ENCODE results near the gene RUNX2. TPM values are rescaled to one million over a fixed set of nuclear protein-coding genes. Genes with fewer than 3 reads are reported as not detected.
A peak's percentile ranks its signal among the peaks of the same experiment; 100 is the strongest.

RUNX2 gene
- total and polyA plus RNA-seq, 2 donors from 2014 or later: 2.3 to 4.7 TPM

DNA sequence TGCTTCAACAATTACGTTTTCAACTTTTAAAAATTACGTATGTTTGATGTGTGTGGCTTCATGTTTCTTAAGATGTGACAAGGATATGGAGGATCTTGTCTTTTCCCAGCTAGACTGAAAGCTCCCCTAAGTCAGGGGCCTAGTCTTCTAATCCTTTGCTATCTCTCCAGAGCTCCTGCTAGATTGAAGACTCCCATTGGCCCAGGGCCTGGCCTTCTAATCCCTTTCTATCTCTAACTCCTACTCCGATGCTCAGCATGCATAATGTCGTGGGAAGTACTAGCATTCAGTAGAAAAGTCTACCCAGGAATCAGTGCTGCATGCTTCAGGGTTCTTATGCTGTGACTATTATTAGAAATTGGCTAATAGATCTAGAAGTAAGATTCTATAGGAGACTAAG lies 194.4 kb downstream of the RUNX2 start:
- intact Hi-C loops (cut with DNase I): no loop called here
- H3K36me3 ChIP-seq (ENCODE audit: control insufficient read depth in 2 of 3, insufficient read depth in 3 of 3, low read length in 3 of 3): no peaks in the 10 kb centered on the region
- no peak for FAIRE-seq

DNA sequence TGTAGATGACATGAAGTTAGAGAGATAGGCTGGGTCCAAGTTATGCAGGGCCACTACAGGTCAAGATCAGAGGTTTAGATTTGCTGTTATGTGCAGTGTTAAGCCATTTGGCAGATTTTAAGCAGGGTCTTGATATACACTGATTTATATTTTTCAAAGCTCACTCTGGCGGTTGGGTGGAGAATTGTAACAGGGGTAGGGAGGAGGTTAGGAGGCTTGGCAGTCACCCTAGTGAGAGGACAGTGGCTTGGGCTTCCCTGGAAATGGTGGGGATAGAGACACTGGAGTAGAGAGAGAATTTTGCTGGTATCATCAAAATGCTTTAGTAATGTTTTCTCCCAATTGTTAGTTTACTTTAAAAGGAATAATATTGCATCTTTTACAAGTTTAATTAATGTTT lies 199.1 kb downstream of the RUNX2 start:
- no peaks in the 10 kb centered on the region for H3K36me3 ChIP-seq (ENCODE audit: control insufficient read depth in 2 of 3, insufficient read depth in 3 of 3, low read length in 3 of 3)
- intact Hi-C loops (cut with DNase I): no loop called here
- H3K4me3 ChIP-seq (ENCODE audit: low read length in 3 of 3): no peak overlapping the region
- no peak overlapping the region for H3K9ac ChIP-seq (ENCODE audit: low read length in 3 of 3)
- no peaks in the 10 kb centered on the region for H3K27me3 ChIP-seq (ENCODE audit: control insufficient read depth, insufficient read depth, low read length)
- DNase-seq (no peak), FAIRE-seq (no peak)
- H3K9me3 ChIP-seq (ENCODE audit: control insufficient read depth in 2 of 3, insufficient read depth in 1 of 3, low read length in 3 of 3): no peaks in the 10 kb centered on the region
- TF ChIP-seq, protein P1, sequence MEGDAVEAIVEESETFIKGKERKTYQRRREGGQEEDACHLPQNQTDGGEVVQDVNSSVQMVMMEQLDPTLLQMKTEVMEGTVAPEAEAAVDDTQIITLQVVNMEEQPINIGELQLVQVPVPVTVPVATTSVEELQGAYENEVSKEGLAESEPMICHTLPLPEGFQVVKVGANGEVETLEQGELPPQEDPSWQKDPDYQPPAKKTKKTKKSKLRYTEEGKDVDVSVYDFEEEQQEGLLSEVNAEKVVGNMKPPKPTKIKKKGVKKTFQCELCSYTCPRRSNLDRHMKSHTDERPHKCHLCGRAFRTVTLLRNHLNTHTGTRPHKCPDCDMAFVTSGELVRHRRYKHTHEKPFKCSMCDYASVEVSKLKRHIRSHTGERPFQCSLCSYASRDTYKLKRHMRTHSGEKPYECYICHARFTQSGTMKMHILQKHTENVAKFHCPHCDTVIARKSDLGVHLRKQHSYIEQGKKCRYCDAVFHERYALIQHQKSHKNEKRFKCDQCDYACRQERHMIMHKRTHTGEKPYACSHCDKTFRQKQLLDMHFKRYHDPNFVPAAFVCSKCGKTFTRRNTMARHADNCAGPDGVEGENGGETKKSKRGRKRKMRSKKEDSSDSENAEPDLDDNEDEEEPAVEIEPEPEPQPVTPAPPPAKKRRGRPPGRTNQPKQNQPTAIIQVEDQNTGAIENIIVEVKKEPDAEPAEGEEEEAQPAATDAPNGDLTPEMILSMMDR (IDR thresholded peaks at IDR 0.05; ENCODE audit: borderline replicate concordance, extremely low read depth, insufficient read depth): no peak
- H3K27ac ChIP-seq (ENCODE audit: low read depth in 2 of 2, low read length in 2 of 2): no peak overlapping the region
- no peaks in the 10 kb centered on the region for H3K4me1 ChIP-seq (ENCODE audit: control insufficient read depth in 2 of 3, insufficient read depth in 2 of 3, low read depth in 1 of 3, low read length in 3 of 3)

More for the DNA sequence above, 194.4 kb downstream of the RUNX2 start:
- no peaks in the 10 kb centered on the region for H3K4me1 ChIP-seq (ENCODE audit: control insufficient read depth in 2 of 3, insufficient read depth in 2 of 3, low read depth in 1 of 3, low read length in 3 of 3)
- no peak overlapping the region for H3K9ac ChIP-seq (ENCODE audit: low read length in 3 of 3)
- no peak overlapping the region for H3K27ac ChIP-seq (ENCODE audit: low read depth in 2 of 2, low read length in 2 of 2)
- TF ChIP-seq, protein P1 (IDR thresholded peaks at IDR 0.05; ENCODE audit: borderline replicate concordance, extremely low read depth, insufficient read depth): no peak
- no peak for DNase-seq
- H3K9me3 ChIP-seq (ENCODE audit: control insufficient read depth in 2 of 3, insufficient read depth in 1 of 3, low read length in 3 of 3): no peaks in the 10 kb centered on the region
- no peaks in the 10 kb centered on the region for H3K27me3 ChIP-seq (ENCODE audit: control insufficient read depth, insufficient read depth, low read length)
- no peak overlapping the region for H3K4me3 ChIP-seq (ENCODE audit: low read length in 3 of 3)

DNA sequence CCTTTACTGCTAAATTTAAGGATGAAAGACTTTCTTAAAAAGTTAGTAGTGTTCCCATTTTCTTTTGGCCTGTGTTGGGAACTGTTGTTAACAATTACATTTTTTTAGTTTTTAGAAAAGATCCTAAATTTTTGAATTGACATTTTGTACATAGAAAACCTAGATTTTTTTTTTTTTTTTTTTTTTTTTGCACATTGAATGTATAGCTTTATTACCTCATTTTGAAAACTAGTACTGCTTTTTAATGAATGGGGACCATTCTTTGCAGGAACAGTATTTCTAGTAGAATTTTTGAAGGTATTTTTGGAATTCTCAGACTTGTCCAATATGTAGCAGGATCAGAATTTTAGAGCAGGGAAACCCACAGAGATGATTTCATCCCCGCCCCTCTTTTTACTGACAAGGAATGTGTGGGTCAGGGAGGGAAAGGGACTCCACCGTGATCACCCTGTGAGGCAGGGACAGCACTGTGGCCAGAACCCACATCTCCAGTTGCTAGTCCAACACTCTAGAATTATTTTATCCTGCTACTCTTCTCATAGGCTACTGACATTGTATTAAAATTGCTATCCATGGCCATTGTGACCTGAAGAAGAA lies 204.0 kb downstream of the RUNX2 start:
- Histone ChIP-seq H3K4me1 (ENCODE audit: control insufficient read depth in 2 of 3, insufficient read depth in 2 of 3, low read depth in 1 of 3, low read length in 3 of 3) (no peaks in the 10 kb centered on the region), H3K4me3 (ENCODE audit: low read length in 3 of 3) (no peak overlapping the region), H3K9me3 (ENCODE audit: control insufficient read depth in 2 of 3, insufficient read depth in 1 of 3, low read length in 3 of 3) (no peaks in the 10 kb centered on the region), H3K36me3 (ENCODE audit: control insufficient read depth in 2 of 3, insufficient read depth in 3 of 3, low read length in 3 of 3) (no peaks in the 10 kb centered on the region), H3K27me3 (ENCODE audit: control insufficient read depth, insufficient read depth, low read length) (no peaks in the 10 kb centered on the region), H3K27ac (ENCODE audit: low read depth in 2 of 2, low read length in 2 of 2) (no peak overlapping the region), H3K9ac (ENCODE audit: low read length in 3 of 3) (no peak overlapping the region)
- intact Hi-C loops (cut with DNase I): no loop called here
- no peak for DNase-seq
- TF ChIP-seq, protein P1 (IDR thresholded peaks at IDR 0.05; ENCODE audit: borderline replicate concordance, extremely low read depth, insufficient read depth): no peak
- no peak for FAIRE-seq

DNA sequence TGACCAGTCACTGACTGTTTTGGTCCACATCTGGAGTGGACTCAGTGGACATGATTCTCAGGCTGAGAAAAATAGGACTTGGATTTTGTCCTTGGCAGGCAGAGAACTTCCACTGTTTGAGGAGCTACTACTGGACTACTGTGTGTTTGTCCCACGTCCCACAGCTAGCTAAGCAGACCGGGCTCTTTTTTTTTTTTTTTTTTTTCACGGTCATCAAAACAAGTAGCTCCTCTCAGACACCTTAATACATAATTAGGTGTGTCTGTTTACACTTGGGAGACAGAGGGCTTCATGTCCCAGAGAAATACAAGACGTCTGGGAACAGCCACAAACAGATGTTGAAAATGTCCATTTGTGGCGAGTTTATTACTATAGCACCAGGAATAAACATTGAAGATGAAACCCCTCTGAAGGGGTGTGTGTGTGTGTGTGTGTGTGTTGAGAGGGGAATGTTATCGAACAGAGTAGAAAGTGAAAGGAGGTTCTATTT lies 204.6 kb downstream of the RUNX2 start:
- H3K36me3 ChIP-seq (ENCODE audit: control insufficient read depth in 2 of 3, insufficient read depth in 3 of 3, low read length in 3 of 3): no peaks in the 10 kb centered on the region
- no peaks in the 10 kb centered on the region for H3K27me3 ChIP-seq (ENCODE audit: control insufficient read depth, insufficient read depth, low read length)
- DNase-seq: peak in 1 of 5 donors; percentile 70
- no peak overlapping the region for H3K27ac ChIP-seq (ENCODE audit: low read depth in 2 of 2, low read length in 2 of 2)
- H3K9ac ChIP-seq (ENCODE audit: low read length in 3 of 3): no peak overlapping the region
- no peaks in the 10 kb centered on the region for H3K9me3 ChIP-seq (ENCODE audit: control insufficient read depth in 2 of 3, insufficient read depth in 1 of 3, low read length in 3 of 3)
- TF ChIP-seq, protein P1 (IDR thresholded peaks at IDR 0.05; ENCODE audit: borderline replicate concordance, extremely low read depth, insufficient read depth): no peak
- no peaks in the 10 kb centered on the region for H3K4me1 ChIP-seq (ENCODE audit: control insufficient read depth in 2 of 3, insufficient read depth in 2 of 3, low read depth in 1 of 3, low read length in 3 of 3)
- no peak overlapping the region for H3K4me3 ChIP-seq (ENCODE audit: low read length in 3 of 3)
- intact Hi-C loops (cut with DNase I): no loop called here
- FAIRE-seq: no peak
